NB4 (cell line): ENCODE results near the gene SMIM5.
A peak's percentile ranks its signal among the peaks of the same experiment; 100 is the strongest.

Experiments used
- POLR2A ChIP-seq: IDR thresholded peaks from 2 replicates; pipeline ENCODE4 v1.6.1; 2011; ENCODE audit warnings: mild to moderate bottlenecking; ENCODE audit not compliant: insufficient read length; ENCODE audit errors: extremely low read depth
- TF ChIP-seq, protein P1 (sequence below): IDR thresholded peaks from one replicate; pipeline ENCODE4 v1.5.1; 2012; ENCODE audit warnings: low read depth, low read length
- TF ChIP-seq, protein P2 (sequence below): IDR thresholded peaks from 2 replicates; pipeline ENCODE4 v1.6.1; 2011; ENCODE audit warnings: low read depth, low read length

DNA sequence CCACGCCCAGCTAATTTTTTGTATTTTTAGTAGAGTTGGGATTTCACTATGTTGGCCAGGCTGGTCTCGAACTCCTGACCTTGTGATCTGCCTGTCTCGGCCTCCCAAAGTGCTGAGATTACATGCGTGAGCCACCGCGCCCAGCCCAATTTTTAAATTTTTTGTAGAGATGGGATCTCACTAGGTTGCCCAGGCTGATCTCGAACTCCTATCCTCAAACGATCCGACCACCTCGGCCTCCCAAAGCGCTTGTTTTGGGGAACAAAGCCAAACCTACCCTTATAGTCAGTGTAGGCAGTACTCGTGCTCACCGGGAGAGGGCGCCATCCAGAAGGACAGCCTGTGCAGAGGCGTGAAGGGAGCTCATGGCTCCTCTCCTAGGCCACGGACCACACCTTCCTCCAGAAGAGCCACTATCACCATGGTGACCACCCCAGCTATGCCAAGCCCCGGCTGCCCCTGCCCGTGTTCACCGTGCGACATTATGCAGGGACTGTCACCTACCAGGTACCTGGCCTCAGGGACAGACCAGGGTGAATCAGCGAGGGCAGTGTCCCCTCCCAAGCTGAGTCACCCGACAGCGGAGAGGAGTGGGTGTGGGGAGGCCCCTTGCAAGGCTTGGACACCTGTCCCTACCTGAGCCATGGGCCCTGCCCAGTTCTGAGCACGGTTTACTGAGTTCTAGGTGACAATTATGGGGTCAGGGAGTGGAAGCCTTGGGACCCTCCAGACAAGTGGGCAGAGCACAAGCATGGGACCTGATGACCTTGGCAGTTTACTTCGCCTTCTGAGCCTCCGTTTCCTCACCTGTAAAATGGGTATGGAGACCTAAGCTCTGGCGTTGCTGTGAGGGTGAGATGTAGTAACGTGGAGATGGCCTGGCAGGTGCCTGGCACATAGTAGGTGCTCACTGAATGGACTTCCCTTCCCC is 31.9 kb upstream of the SMIM5 start:
- TF ChIP-seq, protein P1, sequence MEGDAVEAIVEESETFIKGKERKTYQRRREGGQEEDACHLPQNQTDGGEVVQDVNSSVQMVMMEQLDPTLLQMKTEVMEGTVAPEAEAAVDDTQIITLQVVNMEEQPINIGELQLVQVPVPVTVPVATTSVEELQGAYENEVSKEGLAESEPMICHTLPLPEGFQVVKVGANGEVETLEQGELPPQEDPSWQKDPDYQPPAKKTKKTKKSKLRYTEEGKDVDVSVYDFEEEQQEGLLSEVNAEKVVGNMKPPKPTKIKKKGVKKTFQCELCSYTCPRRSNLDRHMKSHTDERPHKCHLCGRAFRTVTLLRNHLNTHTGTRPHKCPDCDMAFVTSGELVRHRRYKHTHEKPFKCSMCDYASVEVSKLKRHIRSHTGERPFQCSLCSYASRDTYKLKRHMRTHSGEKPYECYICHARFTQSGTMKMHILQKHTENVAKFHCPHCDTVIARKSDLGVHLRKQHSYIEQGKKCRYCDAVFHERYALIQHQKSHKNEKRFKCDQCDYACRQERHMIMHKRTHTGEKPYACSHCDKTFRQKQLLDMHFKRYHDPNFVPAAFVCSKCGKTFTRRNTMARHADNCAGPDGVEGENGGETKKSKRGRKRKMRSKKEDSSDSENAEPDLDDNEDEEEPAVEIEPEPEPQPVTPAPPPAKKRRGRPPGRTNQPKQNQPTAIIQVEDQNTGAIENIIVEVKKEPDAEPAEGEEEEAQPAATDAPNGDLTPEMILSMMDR: peak; percentile 91
- TF ChIP-seq, protein P2, sequence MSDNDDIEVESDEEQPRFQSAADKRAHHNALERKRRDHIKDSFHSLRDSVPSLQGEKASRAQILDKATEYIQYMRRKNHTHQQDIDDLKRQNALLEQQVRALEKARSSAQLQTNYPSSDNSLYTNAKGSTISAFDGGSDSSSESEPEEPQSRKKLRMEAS: peak; percentile 67
- TF ChIP-seq POLR2A: no peak
